AG10803 (cell line): ENCODE results near the gene RNASE9.

Experiments
- DNase-seq: peaks from one replicate; pipeline ENCODE4 v3.0.0; 2010; ENCODE audit warnings: low read depth
- H3K4me3 ChIP-seq: 2 replicates; pipeline ENCODE4 v1.5.1; 2011; ENCODE audit warnings: mild to moderate bottlenecking, low read length, control low read depth
- CTCF ChIP-seq: conservative IDR thresholded peaks from 2 replicates; pipeline ENCODE4 v1.5.1; 2011; ENCODE audit warnings: mild to moderate bottlenecking, low read length, control low read depth, inconsistent platforms

Gene RNASE9

GRCh38 chr14:20556500-20557211 lies 4.2 kb downstream of the RNASE9 start:
- DNase-seq = no peak
- H3K4me3 ChIP-seq = no peak overlapping the region
- TF ChIP-seq CTCF = no peak

- no peak for TF ChIP-seq CTCF
Observed at GRCh38 chr14:20555845-20556244, 5.0 kb downstream of the RNASE9 start.

GRCh38 chr14:20553024-20553423 lies 7.8 kb downstream of the RNASE9 start:
- no peak for DNase-seq
- H3K4me3 ChIP-seq = no peak overlapping the region
- TF ChIP-seq CTCF = no peak

More at GRCh38 chr14:20555845-20556244, 5.0 kb downstream of the RNASE9 start:
- H3K4me3 ChIP-seq = no peak overlapping the region
- DNase-seq = no peak

GRCh38 chr14:20551606-20552005 lies 9.2 kb downstream of the RNASE9 start:
- no peak for DNase-seq
- no peak overlapping the region for H3K4me3 ChIP-seq
- no peak for TF ChIP-seq CTCF

GRCh38 chr14:20550926-20551325 lies 9.9 kb downstream of the RNASE9 start:
- no peak for DNase-seq
- no peak overlapping the region for H3K4me3 ChIP-seq
- TF ChIP-seq CTCF = no peak

- H3K4me3 ChIP-seq = no peak overlapping the region
- DNase-seq = no peak
- no peak for TF ChIP-seq CTCF
Observed at GRCh38 chr14:20548414-20549158, 12.3 kb downstream of the RNASE9 start.

- no peak for TF ChIP-seq CTCF
- DNase-seq = no peak
- no peak overlapping the region for H3K4me3 ChIP-seq
Observed at GRCh38 chr14:20546877-20547276, 14.0 kb downstream of the RNASE9 start.
